ENCODE measurements around the gene CDKN2B.

Gene CDKN2B

DNA sequence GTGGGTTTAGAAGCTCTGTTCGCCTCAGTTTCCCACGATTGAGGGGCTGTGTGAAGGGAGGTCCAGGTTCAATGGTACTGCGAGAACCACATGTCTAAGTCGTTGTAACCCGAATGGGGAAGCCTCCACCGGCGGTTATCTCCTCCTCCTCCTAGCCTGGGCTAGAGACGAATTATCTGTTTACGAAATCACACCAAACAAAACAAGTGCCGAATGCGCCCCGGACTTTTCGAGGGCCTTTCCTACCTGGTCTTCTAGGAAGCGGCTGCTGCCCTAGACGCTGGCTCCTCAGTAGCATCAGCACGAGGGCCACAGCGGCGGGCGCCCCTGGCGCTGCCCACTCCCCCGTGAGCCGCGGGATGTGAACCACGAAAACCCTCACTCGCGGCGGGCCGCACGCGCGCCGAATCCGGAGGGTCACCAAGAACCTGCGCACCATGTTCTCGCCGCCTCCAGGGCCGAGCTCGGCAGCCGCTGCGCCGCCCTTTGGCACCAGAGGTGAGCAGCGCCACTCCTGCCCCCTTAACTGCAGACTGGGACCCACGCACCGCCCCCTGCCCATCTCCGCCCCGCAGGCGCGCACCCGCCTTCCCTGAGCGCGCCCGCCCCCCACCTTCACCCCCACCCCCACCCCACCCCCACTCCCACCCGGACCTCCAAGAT lies 15.1 kb downstream of the CDKN2B start, which contains the start of gene CDKN2A:
CDKN2A (minus strand) TSS at position 500 of the 663 bp plus-strand sequence.
- no peak for DNase-seq (ENCODE audit: low spot score)

DNA sequence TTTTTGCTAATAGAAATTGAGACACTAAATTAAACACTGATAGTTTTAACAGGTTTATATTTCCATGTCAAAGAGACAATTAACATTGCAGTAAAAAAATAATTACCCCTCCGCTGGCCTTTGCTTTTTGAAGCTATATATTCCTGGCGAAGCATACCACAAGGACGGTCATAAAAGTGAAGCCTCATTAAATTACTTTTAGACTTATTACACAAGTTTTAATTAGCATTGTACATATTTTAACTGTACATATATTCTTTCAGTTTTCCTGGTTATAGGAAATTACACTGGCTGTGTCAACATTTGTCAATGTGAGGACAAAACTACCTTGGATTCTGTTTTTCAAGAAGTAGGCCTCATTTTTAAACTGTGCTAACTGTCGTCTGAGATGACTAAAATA lies 16.1 kb downstream of the CDKN2B start:
- DNase-seq (ENCODE audit: low spot score) = no peak

DNA sequence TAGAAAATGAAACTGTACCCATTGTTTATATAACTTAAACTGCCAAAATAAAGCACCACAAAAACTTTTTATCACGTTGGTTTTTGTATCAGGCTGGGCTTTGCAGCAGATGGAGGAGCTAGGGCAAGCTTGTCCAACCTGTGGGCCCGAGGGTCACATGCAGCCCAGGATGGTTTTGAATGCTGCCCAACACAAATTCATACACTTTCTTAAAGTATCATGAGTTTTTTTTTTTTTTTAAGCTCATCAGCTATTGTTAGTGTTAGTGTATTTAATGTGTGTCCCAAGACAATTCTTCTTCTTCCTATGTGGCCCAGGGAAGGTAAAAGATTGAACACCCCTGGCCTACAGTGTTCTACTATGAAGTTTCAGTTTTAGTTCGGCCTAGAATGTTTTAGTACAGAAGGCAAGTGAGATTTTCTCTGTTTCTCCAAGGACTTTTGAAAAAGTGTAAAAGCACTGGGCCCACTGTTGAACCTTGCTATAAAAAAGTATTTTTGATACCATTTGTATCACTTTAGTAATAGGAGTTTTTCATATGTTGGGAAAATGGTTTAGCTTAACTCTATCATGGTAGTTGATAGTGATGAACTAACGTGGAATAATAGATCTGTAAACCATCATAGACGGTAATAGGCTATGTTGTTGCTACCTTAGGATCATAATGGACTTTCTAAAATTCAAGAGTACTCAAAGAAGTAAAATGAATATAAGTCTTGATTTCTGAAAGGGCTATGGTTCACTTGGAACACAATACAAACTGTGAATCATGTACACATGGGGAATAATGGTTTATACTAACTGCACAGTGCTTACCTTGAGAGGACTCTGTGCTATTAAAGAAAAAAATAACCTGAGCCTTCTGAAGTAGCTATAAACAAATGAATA lies 17.8 kb downstream of the CDKN2B start:
- DNase-seq (ENCODE audit: low spot score) = no peak

DNA sequence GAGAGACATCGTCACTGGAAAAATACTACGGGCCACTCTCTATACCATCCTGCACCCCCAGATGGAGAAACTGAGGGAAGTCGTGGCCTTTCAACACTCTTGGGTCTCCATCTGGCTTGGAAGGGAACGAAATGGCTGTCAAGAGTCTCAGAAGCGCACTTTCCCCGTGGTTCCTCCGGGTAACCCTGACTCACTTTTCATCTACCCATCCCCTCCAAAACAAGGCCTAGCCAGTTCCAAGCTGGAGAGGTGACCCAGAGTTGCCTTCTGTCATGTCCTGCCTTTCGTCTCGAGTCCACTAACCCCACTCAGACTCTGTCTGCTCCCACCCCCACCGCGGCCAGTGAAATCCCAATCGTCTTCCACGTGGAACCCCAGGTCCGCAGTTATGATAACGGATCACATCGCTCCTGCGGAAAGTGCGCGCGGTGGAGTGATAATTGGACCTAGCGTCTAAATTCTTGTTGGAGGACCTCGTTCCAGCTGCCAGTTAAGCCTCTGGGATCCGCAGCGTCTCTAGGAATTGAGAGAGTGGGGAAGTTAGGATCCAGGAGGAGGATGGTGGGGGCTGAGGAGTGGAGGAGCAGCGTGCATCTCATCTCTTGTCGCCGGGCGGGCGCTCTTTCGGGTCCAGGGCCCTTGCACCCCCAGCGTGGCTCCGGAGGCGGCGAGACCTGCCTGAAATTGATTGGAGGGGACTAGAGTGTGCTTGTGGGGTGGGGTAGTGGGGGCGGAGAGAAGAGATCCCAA lies 19.5 kb downstream of the CDKN2B start:
- DNase-seq (ENCODE audit: low spot score) = no peak

DNA sequence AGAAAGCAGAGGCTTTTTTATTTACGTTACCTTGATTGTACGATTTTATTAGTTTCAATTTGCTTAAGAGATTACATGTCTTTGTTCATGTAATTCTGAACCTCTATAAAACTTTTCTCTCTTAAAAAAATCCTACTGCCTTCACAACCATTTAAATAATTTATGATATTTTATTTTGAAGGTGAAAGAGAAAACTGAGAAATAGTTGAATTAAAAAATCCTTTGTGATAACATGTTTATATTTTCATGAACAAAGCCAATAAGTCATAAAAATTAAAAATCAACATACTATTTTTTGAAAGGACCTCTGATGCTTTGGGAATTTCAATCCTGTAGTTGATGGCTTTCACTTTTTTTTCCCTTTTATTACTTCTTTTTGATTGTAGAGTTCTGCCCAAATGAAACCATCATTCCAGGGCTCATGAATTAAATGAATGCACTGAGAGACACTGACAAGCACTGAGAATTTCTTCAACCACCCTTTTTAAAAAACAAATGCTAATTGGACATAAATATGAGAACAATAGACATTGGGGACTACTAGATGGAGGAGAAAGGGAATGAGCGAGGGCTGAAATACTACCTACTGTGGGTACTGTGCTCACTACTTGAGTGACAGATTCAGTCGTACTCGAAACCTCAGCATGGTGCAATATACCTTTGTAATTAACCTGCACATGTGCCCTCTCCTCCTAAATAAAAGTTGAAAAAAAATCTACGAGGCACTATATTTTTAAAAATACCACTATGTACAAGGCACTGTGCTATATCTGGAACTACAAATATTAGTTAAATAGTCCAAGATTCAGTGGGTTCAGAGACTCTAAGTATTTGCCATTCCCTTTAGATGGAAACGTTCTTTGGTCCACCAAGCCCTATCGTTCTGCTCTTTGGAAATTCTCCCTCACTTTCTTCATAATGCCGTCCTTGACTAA lies 20.8 kb downstream of the CDKN2B start:
- DNase-seq (ENCODE audit: low spot score) = no peak

DNA sequence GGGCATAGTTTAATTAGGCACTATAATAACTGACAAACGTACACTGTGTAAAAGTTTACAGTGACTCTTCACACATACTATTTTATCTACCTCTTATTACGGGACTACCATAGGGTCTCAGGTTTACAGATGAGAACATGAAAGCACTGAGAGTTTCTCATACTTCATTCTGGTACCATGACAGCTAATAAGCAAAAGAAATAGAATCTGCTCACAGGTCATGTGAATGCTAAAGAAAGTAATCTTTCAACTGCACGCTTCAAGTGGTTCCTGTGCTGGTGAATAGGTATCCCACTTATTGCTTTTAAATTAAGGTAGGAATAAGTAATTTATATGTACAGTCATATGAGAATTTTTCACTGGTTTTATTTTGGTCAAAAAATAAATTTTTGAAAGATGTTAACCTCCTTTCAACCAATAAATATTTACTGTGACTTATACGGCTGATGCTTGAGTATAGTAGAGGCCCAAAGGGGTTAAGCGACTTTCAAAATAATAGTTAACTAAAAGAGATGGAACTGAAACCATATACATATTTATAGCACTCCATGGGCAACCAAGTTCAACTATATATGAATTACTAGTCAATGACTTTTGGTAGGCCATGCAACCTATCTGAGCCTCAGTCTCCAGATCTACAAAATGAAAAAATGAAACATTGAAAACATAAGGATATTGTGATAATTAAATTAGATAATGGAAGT lies 23.0 kb downstream of the CDKN2B start:
- no peak for DNase-seq (ENCODE audit: low spot score)

DNA sequence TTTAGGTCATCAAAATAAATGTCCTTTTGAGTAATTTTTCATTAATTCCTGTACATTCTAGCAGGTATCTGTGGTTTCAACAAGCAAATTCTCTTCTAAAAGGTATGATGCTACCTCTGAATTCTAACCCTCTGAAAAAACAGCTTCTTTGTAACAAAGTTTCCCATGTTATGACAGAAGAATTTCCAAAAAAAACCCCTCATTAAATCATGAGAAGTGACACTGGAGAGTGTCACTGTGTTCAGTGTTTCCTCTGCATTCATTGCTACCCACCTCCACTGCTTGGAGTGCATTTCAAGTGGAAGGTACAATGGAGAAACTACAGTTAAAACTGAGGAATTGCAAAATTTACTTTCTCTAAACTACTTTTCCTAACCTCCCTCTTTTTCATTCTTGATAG lies 25.0 kb downstream of the CDKN2B start:
- DNase-seq (ENCODE audit: low spot score) = no peak

DNA sequence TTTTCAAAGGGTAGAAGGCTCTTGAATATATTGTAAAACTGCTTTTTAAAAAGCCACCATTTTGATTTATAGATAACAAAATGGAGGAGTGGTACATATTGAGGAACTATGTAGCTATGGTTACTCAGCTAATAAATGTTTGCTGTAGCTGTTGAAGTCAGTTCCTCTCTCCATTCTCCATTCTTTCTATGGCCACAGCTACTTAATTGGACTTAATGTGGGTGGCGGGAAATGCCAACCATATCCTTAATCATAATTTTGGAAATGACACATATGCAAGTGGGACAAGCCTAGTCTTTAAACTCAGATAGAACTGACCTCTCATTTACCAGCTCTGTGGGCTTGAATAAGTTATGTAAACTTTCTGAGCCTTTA lies 25.6 kb downstream of the CDKN2B start:
- no peak for DNase-seq (ENCODE audit: low spot score)

DNA sequence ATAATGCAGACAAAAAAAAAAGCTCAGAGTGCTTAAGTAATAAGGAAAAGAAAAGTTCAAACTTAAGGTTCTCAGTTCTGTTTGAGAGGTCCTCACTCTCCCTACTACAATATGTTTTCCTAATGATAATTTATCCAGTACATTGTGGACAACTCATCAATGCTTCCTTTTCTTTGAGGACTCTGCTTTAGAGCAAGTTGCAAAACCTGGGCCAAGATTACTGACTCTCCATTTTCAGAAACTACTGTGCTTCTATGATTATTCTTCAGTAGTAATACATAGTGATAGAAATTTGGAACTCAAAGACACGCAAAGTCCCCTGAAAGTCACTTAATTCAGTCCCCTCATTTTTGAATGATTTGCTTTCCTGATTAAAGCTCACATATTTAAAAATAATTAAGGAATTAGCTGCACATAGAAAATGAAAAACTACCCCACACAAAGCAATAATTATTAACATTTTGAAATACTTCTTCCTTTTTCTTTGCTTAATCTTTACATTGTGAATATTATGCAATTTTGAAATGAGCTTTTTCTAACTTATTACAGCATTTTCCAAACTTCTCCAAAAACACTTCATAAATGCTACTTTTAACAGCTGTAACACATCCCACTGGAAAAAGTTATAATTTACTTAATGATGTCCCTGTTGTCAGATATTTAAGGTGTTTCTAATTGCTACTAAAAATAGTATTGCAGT lies 26.1 kb downstream of the CDKN2B start:
- DNase-seq (ENCODE audit: low spot score) = no peak

DNA sequence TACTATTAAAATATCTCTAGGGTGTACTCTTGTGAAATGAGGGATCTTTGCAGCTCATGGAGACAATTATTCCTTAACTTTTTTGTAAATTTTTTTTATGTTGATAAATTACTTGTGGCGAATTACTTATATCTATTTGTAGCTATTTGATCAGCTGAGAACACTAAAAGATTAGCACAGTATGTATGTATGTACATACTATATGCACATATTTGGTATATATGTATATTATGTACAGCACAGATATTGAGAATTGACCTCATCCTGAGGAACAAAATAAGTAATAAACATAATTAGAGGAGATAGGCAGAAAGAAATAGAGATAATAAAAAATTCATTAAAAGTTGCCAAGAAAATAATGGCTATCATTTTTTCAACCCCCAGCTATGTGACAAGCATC lies 26.7 kb downstream of the CDKN2B start:
- DNase-seq (ENCODE audit: low spot score) = no peak

DNA sequence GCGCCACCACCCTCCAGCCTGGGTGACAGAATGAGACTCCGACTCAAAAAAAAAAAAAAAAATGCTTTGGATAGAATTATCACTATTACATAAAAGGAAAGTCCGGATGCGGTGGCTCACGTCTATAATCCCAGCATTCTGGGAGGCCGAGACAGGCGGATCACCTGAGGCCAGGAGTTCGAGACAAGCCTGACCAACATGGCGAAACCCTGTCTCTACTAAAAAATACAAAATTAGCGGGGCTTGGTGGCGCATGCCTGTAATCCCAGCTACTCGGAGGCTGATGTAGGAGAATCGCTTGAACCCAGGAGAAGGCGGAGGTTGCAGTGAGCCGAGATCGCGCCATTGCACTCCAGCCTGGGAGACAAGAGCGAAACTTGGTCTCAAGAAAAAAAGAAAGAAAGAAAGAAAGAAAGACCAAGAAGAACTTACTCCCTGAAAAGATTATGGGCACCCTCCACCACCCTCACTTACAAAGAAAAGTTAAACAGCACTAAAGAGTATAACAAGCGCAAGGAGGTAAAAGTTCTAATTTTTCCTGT lies 32.7 kb downstream of the CDKN2B start:
- DNase-seq (ENCODE audit: low spot score) = no peak

DNA sequence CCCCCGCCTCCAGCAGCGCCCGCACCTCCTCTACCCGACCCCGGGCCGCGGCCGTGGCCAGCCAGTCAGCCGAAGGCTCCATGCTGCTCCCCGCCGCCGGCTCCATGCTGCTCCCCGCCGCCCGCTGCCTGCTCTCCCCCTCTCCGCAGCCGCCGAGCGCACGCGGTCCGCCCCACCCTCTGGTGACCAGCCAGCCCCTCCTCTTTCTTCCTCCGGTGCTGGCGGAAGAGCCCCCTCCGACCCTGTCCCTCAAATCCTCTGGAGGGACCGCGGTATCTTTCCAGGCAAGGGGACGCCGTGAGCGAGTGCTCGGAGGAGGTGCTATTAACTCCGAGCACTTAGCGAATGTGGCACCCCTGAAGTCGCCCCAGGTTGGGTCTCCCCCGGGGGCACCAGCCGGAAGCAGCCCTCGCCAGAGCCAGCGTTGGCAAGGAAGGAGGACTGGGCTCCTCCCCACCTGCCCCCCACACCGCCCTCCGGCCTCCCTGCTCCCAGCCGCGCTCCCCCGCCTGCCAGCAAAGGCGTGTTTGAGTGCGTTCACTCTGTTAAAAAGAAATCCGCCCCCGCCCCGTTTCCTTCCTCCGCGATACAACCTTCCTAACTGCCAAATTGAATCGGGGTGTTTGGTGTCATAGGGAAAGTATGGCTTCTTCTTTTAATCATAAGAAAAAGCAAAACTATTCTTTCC lies 34.2 kb downstream of the CDKN2B start:
- no peak for DNase-seq (ENCODE audit: low spot score)

DNA sequence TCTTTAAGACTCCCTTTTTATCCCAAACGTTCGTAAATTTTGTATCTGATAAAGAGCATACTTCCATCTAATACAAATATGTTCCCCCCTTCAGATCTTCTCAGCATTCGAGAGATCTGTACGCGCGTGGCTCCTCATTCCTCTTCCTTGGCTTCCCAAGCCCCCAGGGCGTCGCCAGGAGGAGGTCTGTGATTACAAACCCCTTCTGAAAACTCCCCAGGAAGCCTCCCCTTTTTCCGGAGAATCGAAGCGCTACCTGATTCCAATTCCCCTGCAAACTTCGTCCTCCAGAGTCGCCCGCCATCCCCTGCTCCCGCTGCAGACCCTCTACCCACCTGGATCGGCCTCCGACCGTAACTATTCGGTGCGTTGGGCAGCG lies 34.8 kb downstream of the CDKN2B start:
- DNase-seq (ENCODE audit: low spot score) = no peak

DNA sequence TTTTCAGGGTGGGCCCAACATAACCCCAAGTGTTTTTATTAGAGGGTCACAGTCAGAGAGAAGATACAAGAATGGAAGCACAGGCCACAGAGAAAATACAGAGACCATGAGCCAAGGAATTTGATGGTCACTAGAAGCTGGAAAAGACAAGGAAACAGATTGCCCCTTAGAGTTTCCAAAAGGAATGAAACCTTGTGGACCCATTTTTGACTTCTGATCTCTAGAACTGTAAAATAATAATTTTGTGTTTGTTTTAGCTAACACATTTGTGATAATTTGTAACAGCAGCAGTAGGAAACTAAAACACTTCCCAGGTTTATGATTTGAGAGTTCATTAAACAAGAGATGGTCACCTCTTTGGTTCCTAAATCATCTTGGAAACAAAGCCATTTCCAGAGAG lies 36.7 kb downstream of the CDKN2B start:
- no peak for DNase-seq (ENCODE audit: low spot score)

DNA sequence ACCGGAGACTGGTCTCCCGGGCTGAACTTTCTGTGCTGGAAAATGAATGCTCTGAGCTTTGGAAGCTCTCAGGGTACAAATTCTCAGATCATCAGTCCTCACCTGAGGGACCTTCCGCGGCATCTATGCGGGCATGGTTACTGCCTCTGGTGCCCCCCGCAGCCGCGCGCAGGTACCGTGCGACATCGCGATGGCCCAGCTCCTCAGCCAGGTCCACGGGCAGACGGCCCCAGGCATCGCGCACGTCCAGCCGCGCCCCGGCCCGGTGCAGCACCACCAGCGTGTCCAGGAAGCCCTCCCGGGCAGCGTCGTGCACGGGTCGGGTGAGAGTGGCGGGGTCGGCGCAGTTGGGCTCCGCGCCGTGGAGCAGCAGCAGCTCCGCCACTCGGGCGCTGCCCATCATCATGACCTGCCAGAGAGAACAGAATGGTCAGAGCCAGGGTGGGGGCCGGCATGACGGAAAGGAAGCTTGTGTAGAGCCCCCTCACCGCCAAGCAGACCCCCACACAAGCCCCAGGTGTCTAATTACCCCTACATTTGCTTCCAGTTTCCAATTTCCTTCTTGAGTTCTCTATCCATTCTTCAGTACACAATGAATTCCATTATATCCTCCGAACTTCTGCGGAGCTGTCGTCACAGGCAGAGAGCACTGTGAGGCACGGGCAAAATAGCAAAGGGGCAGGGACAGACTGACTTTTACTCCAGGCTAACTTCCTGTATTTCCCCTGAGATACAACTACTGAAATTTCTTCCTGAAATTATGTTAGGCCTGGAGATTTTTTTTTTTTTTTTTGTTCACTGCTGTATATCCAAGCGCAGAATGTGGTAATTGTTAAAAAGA lies 38.1 kb downstream of the CDKN2B start:
- no peak for DNase-seq (ENCODE audit: low spot score)

DNA sequence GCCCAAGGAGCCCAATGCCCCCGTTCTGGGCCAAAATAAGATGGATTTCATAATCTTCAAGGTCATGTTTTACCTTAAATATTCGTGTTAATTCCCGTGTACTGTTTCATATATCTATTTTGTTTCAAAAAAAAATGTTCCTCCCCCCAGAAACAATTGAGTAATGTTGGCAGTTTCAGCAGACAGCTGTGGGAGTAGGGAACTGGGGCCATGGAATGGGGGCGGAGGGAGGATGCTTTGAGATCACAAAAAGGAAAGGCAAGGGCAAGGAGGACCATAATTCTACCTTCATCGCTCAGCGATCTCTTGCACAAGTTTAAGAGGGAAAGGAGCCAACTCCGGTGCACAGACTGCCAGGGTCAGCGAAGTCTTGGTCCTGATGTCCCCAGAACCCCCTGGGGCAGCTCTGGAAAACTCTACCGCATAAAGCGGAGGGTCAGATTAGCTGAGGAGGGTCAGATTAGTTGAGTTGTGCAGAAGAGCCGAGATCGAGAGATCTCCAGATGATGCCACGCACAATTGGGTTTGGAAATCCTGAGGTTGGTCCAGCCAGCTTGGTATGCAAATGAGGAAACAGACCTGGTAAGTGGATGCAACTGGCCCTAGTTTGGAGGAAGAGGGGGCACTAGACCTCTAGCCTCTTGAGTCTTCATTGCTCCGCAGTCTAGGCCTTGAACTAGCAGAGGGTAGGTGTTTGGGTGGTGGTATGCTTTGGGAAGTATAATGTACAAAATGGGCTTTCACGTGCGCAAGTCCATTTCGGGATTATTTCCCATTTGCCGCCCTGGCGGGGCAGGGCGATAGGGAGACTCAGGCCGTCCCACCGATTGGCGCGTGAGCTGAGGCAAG lies 38.9 kb downstream of the CDKN2B start:
- DNase-seq (ENCODE audit: low spot score) = no peak

Data from left forelimb (tissue), 1 donor.